GM15510 (cell line): ENCODE results near the gene COX6B2.

Experiments
- POLR2A ChIP-seq: IDR thresholded peaks from 3 replicates; pipeline ENCODE4 v1.6.1; 2011; ENCODE audit warnings: borderline replicate concordance; ENCODE audit not compliant: insufficient read length; ENCODE audit errors: extremely low read depth

COX6B2 gene

GRCh38 chr19:55340784-55341147 is 13.8 kb downstream of the COX6B2 start:
- TF ChIP-seq POLR2A: no peak

- TF ChIP-seq POLR2A: peak; percentile 79
Observed at GRCh38 chr19:55339889-55340783, 14.4 kb downstream of the COX6B2 start.

GRCh38 chr19:55339105-55339888 is 15.2 kb downstream of the COX6B2 start, which contains the start of gene KMT5C:
Gene KMT5C (plus strand): TSS chr19:55339876. CDS start chr19:55341937, 2,061 bp downstream.
- TF ChIP-seq POLR2A: no peak

- no peak for TF ChIP-seq POLR2A
Observed at GRCh38 chr19:55336101-55336500, 18.4 kb downstream of the COX6B2 start.

GRCh38 chr19:55333870-55334269 is 20.6 kb downstream of the COX6B2 start:
- TF ChIP-seq POLR2A: no peak

- no peak for TF ChIP-seq POLR2A
Observed at GRCh38 chr19:55325172-55325571, 29.3 kb downstream of the COX6B2 start, which contains the start of gene TMEM150B. Gene TMEM150B (minus strand): TSS chr19:55325341. CDS start chr19:55321036, 4,305 bp downstream.

GRCh38 chr19:55324662-55325061 is 29.9 kb downstream of the COX6B2 start:
- TF ChIP-seq POLR2A: no peak

- TF ChIP-seq POLR2A: no peak
Observed at GRCh38 chr19:55322204-55322885, 32.2 kb downstream of the COX6B2 start.

- no peak for TF ChIP-seq POLR2A
Observed at GRCh38 chr19:55321466-55322137, 32.9 kb downstream of the COX6B2 start.

GRCh38 chr19:55320844-55321419 is 33.6 kb downstream of the COX6B2 start:
- TF ChIP-seq POLR2A: no peak

- no peak for TF ChIP-seq POLR2A
Observed at GRCh38 chr19:55319785-55320184, 34.7 kb downstream of the COX6B2 start.

GRCh38 chr19:55316646-55317045 is 37.9 kb downstream of the COX6B2 start:
- no peak for TF ChIP-seq POLR2A

GRCh38 chr19:55315956-55316525 is 38.5 kb downstream of the COX6B2 start:
- TF ChIP-seq POLR2A: no peak

- TF ChIP-seq POLR2A: no peak
Observed at GRCh38 chr19:55314396-55314795, 40.1 kb downstream of the COX6B2 start.
